ENCODE results near the gene GALNT9. TPM values are rescaled to one million over a fixed set of nuclear protein-coding genes. Genes with fewer than 3 reads are reported as not detected.

The GALNT9 gene
- total RNA-seq, 2 experiments from 2014 or later, result 0.86 to 1.2 TPM

- H3K4me1 Mint-ChIP-seq (ENCODE audit: low read depth), result peaks cover 2% of the 10 kb centered on the region
- DNase-seq, result no peak
- no peak overlapping the region for H3K27ac Mint-ChIP-seq
- no peak overlapping the region for H3K4me3 Mint-ChIP-seq
- CTCF ChIA-PET, result no interaction called here
- H3K9me3 Mint-ChIP-seq, result no peaks in the 10 kb centered on the region
- H3K36me3 Mint-ChIP-seq (ENCODE audit: low read depth), result no peaks in the 10 kb centered on the region
- intact Hi-C loops (cut with micrococcal nuclease), result no loop called here
- H3K27me3 Mint-ChIP-seq (ENCODE audit: low read depth), result peaks cover 10% of the 10 kb centered on the region
Measured at GRCh38 chr12:132277374-132277941, 51.9 kb downstream of the GALNT9 start.

GRCh38 chr12:132276827-132277373 is 52.5 kb downstream of the GALNT9 start:
- no peak overlapping the region for H3K27ac Mint-ChIP-seq
- H3K4me3 Mint-ChIP-seq, result no peak overlapping the region
- intact Hi-C loops (cut with micrococcal nuclease), result no loop called here
- no peaks in the 10 kb centered on the region for H3K9me3 Mint-ChIP-seq
- DNase-seq, result no peak
- CTCF ChIA-PET, result no interaction called here
- H3K4me1 Mint-ChIP-seq (ENCODE audit: low read depth), result peaks cover 2% of the 10 kb centered on the region
- H3K27me3 Mint-ChIP-seq (ENCODE audit: low read depth), result peaks cover 10% of the 10 kb centered on the region
- H3K36me3 Mint-ChIP-seq (ENCODE audit: low read depth), result no peaks in the 10 kb centered on the region

GRCh38 chr12:132276066-132276826 is 53.1 kb downstream of the GALNT9 start:
- H3K27ac Mint-ChIP-seq, result no peak overlapping the region
- H3K36me3 Mint-ChIP-seq (ENCODE audit: low read depth), result no peaks in the 10 kb centered on the region
- DNase-seq, result no peak
- no peak overlapping the region for H3K4me3 Mint-ChIP-seq
- H3K9me3 Mint-ChIP-seq, result no peaks in the 10 kb centered on the region
- intact Hi-C loops (cut with micrococcal nuclease), result no loop called here
- peaks cover 2% of the 10 kb centered on the region for H3K4me1 Mint-ChIP-seq (ENCODE audit: low read depth)
- CTCF ChIA-PET, result no interaction called here
- peaks cover 10% of the 10 kb centered on the region for H3K27me3 Mint-ChIP-seq (ENCODE audit: low read depth)

GRCh38 chr12:132275631-132276030 is 53.8 kb downstream of the GALNT9 start:
- Mint-ChIP-seq H3K9me3 (no peaks in the 10 kb centered on the region), H3K4me1 (ENCODE audit: low read depth) (peaks cover 2% of the 10 kb centered on the region), H3K4me3 (no peak overlapping the region), H3K36me3 (ENCODE audit: low read depth) (no peaks in the 10 kb centered on the region), H3K27ac (no peak overlapping the region), H3K27me3 (ENCODE audit: low read depth) (peaks cover 10% of the 10 kb centered on the region)
- intact Hi-C loops (cut with micrococcal nuclease), result no loop called here
- CTCF ChIA-PET, result no interaction called here
- no peak for DNase-seq

- H3K9me3 Mint-ChIP-seq, result no peaks in the 10 kb centered on the region
- H3K4me3 Mint-ChIP-seq, result no peak overlapping the region
- H3K27ac Mint-ChIP-seq, result no peak overlapping the region
- intact Hi-C loops (cut with micrococcal nuclease), result no loop called here
- DNase-seq, result no peak
- H3K36me3 Mint-ChIP-seq (ENCODE audit: low read depth), result no peaks in the 10 kb centered on the region
- H3K4me1 Mint-ChIP-seq (ENCODE audit: low read depth), result peaks cover 2% of the 10 kb centered on the region
- CTCF ChIA-PET, result no interaction called here
- peaks cover 10% of the 10 kb centered on the region for H3K27me3 Mint-ChIP-seq (ENCODE audit: low read depth)
Measured at GRCh38 chr12:132275110-132275531, 54.3 kb downstream of the GALNT9 start.

GRCh38 chr12:132273992-132274334 is 55.4 kb downstream of the GALNT9 start:
- Mint-ChIP-seq H3K27ac (no peak overlapping the region), H3K4me3 (no peak overlapping the region), H3K36me3 (ENCODE audit: low read depth) (no peaks in the 10 kb centered on the region), H3K4me1 (ENCODE audit: low read depth) (peaks cover 2% of the 10 kb centered on the region), H3K27me3 (ENCODE audit: low read depth) (peaks cover 10% of the 10 kb centered on the region), H3K9me3 (no peaks in the 10 kb centered on the region)
- DNase-seq, result no peak
- CTCF ChIA-PET, result no interaction called here
- intact Hi-C loops (cut with micrococcal nuclease), result no loop called here

GRCh38 chr12:132272711-132273110 is 56.7 kb downstream of the GALNT9 start:
- Mint-ChIP-seq H3K4me3 (no peak overlapping the region), H3K27ac (no peak overlapping the region), H3K4me1 (ENCODE audit: low read depth) (no peaks in the 10 kb centered on the region), H3K36me3 (ENCODE audit: low read depth) (no peaks in the 10 kb centered on the region), H3K9me3 (no peaks in the 10 kb centered on the region), H3K27me3 (ENCODE audit: low read depth) (peaks cover 6% of the 10 kb centered on the region)
- DNase-seq, result no peak
- CTCF ChIA-PET, result no interaction called here
- intact Hi-C loops (cut with micrococcal nuclease), result no loop called here

- Mint-ChIP-seq H3K27me3 (ENCODE audit: low read depth) (peaks cover 3% of the 10 kb centered on the region), H3K36me3 (ENCODE audit: low read depth) (no peaks in the 10 kb centered on the region), H3K4me3 (no peak overlapping the region), H3K4me1 (ENCODE audit: low read depth) (no peaks in the 10 kb centered on the region), H3K27ac (no peak overlapping the region), H3K9me3 (no peaks in the 10 kb centered on the region)
- CTCF ChIA-PET, result no interaction called here
- no peak for DNase-seq
- intact Hi-C loops (cut with micrococcal nuclease), result no loop called here
Measured at GRCh38 chr12:132271755-132272092, 57.7 kb downstream of the GALNT9 start.

GRCh38 chr12:132270969-132271754 is 58.2 kb downstream of the GALNT9 start:
- no peaks in the 10 kb centered on the region for H3K9me3 Mint-ChIP-seq
- no peak for DNase-seq
- no peaks in the 10 kb centered on the region for H3K27me3 Mint-ChIP-seq (ENCODE audit: low read depth)
- CTCF ChIA-PET, result no interaction called here
- H3K4me1 Mint-ChIP-seq (ENCODE audit: low read depth), result no peaks in the 10 kb centered on the region
- intact Hi-C loops (cut with micrococcal nuclease), result no loop called here
- no peak overlapping the region for H3K27ac Mint-ChIP-seq
- H3K4me3 Mint-ChIP-seq, result no peak overlapping the region
- no peaks in the 10 kb centered on the region for H3K36me3 Mint-ChIP-seq (ENCODE audit: low read depth)

- CTCF ChIA-PET, result no interaction called here
- no peaks in the 10 kb centered on the region for H3K9me3 Mint-ChIP-seq
- intact Hi-C loops (cut with micrococcal nuclease), result no loop called here
- DNase-seq, result no peak
- H3K4me3 Mint-ChIP-seq, result no peak overlapping the region
- no peaks in the 10 kb centered on the region for H3K36me3 Mint-ChIP-seq (ENCODE audit: low read depth)
- H3K27me3 Mint-ChIP-seq (ENCODE audit: low read depth), result no peaks in the 10 kb centered on the region
- H3K4me1 Mint-ChIP-seq (ENCODE audit: low read depth), result no peaks in the 10 kb centered on the region
- no peak overlapping the region for H3K27ac Mint-ChIP-seq
Measured at GRCh38 chr12:132270516-132270915, 58.9 kb downstream of the GALNT9 start.

GRCh38 chr12:132269271-132269968 is 60.0 kb downstream of the GALNT9 start:
- Mint-ChIP-seq H3K27me3 (ENCODE audit: low read depth) (no peaks in the 10 kb centered on the region), H3K27ac (no peak overlapping the region), H3K9me3 (no peaks in the 10 kb centered on the region), H3K4me1 (ENCODE audit: low read depth) (no peaks in the 10 kb centered on the region), H3K4me3 (no peak overlapping the region), H3K36me3 (ENCODE audit: low read depth) (no peaks in the 10 kb centered on the region)
- no peak for DNase-seq
- CTCF ChIA-PET, result no interaction called here
- intact Hi-C loops (cut with micrococcal nuclease), result no loop called here

GRCh38 chr12:132268674-132269073 is 60.7 kb downstream of the GALNT9 start:
- H3K9me3 Mint-ChIP-seq, result no peaks in the 10 kb centered on the region
- no peaks in the 10 kb centered on the region for H3K36me3 Mint-ChIP-seq (ENCODE audit: low read depth)
- CTCF ChIA-PET, result no interaction called here
- no peak overlapping the region for H3K27ac Mint-ChIP-seq
- H3K27me3 Mint-ChIP-seq (ENCODE audit: low read depth), result no peaks in the 10 kb centered on the region
- H3K4me3 Mint-ChIP-seq, result no peak overlapping the region
- H3K4me1 Mint-ChIP-seq (ENCODE audit: low read depth), result no peaks in the 10 kb centered on the region
- no peak for DNase-seq
- intact Hi-C loops (cut with micrococcal nuclease), result no loop called here
